Adrenal gland (tissue), 5 donors: ENCODE results near the gene INF2.

Source experiments
- CTCF ChIP-seq, 6 experiments: fragments of 450-650 bp in 4 of 6; fragments of 200-600 bp in 2 of 6; sonication (generic) in 1 of 6; IDR thresholded peaks; 1 replicate in 5 of 6; 2 replicates in 1 of 6; pipeline versions ENCODE4 v1.5.1 to v1.8.0; 2016 to 2021; ENCODE audit warnings: antibody characterized with exemption in 6 of 6, mild to moderate bottlenecking in 2 of 6, moderate library complexity in 1 of 6
- POLR2A ChIP-seq, 2 donors: fragments of 450-650 bp; IDR thresholded peaks; one replicate each; pipeline ENCODE4 v1.6.1; 2017; ENCODE audit warnings: antibody characterized with exemption in 2 of 2, mild to moderate bottlenecking in 2 of 2, moderate library complexity in 1 of 2
- donor health status: DM: no; HTN: no; CAD: no.

GRCh38 chr14:104659146-104659545, 30.3 kb upstream of the INF2 start:
- TF ChIP-seq CTCF (IDR thresholded peaks at IDR 0.05) (no peak), POLR2A (IDR thresholded peaks at IDR 0.05) (no peak)
